Kidney (tissue), 11 donors: ENCODE measurements around the gene SPDYE18. TPM values are rescaled to one million over a fixed set of nuclear protein-coding genes. Genes with fewer than 3 reads are reported as not detected.
A peak's percentile ranks its signal among the peaks of the same experiment; 100 is the strongest.
"Not testable (repeated sequence)": the region's sequence is repeated elsewhere in the genome, so short reads cannot be mapped to it uniquely, and the experiment has no call there.

Source experiments
- DNase-seq, 5 donors: peaks; one replicate each; pipeline ENCODE4 v3.0.0-alpha.2; 2013 to 2020
- FAIRE-seq: peaks from 2 replicates; lab custom pipeline; 2012; peaks lifted over from hg19 to GRCh38; lab: Jason Lieb, UNC
- H3K27ac ChIP-seq, 2 donors: one replicate each; pipeline ENCODE4 v1.7.0; 2013; ENCODE audit warnings: low read depth in 2 of 2, low read length in 2 of 2, inconsistent platforms in 1 of 2
- H3K27me3 ChIP-seq: one replicate; pipeline ENCODE4 v1.7.1; 2013; ENCODE audit warnings: low read length, inconsistent platforms; ENCODE audit not compliant: control insufficient read depth, insufficient read depth
- H3K36me3 ChIP-seq, 3 donors: one replicate each; pipeline versions ENCODE4 v1.7.0 to v1.7.1; 2013; ENCODE audit warnings: low read length in 3 of 3, control low read depth in 1 of 3, inconsistent platforms in 1 of 3; ENCODE audit not compliant: insufficient read depth in 3 of 3, control insufficient read depth in 2 of 3
- H3K4me1 ChIP-seq, 3 donors: one replicate each; pipeline versions ENCODE4 v1.7.0 to v1.7.1; 2013; ENCODE audit warnings: low read length in 3 of 3, inconsistent platforms in 1 of 3, low read depth in 1 of 3; ENCODE audit not compliant: control insufficient read depth in 2 of 3, insufficient read depth in 2 of 3
- H3K4me3 ChIP-seq, 3 donors: one replicate each; pipeline versions ENCODE4 v1.7.0 to v1.8.1; 2013; ENCODE audit warnings: low read length in 3 of 3, control low read depth in 1 of 3, inconsistent platforms in 1 of 3
- H3K9ac ChIP-seq, 3 donors: one replicate each; pipeline versions ENCODE4 v1.7.0 to v1.7.1; 2013; ENCODE audit warnings: low read length in 3 of 3, control low read depth in 1 of 3, inconsistent platforms in 1 of 3
- H3K9me3 ChIP-seq, 3 donors: one replicate each; pipeline versions ENCODE4 v1.7.0 to v1.7.1; 2013; ENCODE audit warnings: low read length in 3 of 3, control low read depth in 1 of 3, inconsistent platforms in 1 of 3; ENCODE audit not compliant: control insufficient read depth in 2 of 3, insufficient read depth in 1 of 3
- intact Hi-C: fragments of 100-400 bp; cut with DNase I; formaldehyde crosslinking; loops from one replicate; pipeline ENCODE4 v1.11.1; 2022
- polyA plus RNA-seq: library from polyadenylated mRNA; stranded (reverse); fragments of 350-450 nt; fragmentation: Illumina TruSeq; extraction: RNeasy Lipid Tissue Mini Kit (QIAGEN cat#74804); gene quantifications from one replicate; pipeline ENCODE4 v1.2.3, GENCODE V29; 2014; ENCODE audit warnings: low read depth, low replicate concordance; ENCODE audit not compliant: insufficient read depth
- total RNA-seq: library from RNA; stranded (reverse); fragmentation: NEBNext Ultra II Directional; extraction: Animal tissue kit (Norgen Biotek cat#: 25700); gene quantifications from one replicate; pipeline ENCODE4 v1.2.1, GENCODE V29; 2021
- donor health status: control.
- donor health status: control.
- donor health status: DM: yes; HTN: yes; CAD: no.
- donor health status: Normal renal cell carcinoma (clear cell type).

SPDYE18 gene
- total and polyA plus RNA-seq, 2 donors from 2014 or later, result 1.8 TPM; not detected in 1

DNA sequence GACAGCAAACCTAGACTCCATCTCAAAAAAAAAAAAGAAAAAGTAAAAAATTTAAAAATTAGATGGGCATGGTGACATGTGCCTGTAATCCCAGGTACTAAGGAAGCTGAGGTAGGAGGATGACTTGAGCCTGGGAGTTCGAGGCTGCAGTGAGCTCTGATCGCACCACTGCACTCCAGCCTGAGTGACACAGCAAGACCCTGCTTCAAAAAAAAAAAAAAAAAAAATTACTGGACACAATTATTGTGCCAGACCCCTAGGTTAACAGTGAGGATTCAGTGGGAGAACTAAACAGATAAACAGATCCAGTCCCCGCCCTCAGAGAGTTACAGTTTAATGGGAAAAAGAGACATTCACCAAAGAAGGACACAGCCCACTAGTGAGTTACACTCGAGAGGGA, 1.4 kb upstream of the SPDYE18 start:
- H3K4me1 ChIP-seq, H3K27ac ChIP-seq, DNase-seq, H3K9ac ChIP-seq, H3K9me3 ChIP-seq, H3K4me3 ChIP-seq, intact Hi-C loops, H3K27me3 ChIP-seq, H3K36me3 ChIP-seq, FAIRE-seq: not testable (repeated sequence)

DNA sequence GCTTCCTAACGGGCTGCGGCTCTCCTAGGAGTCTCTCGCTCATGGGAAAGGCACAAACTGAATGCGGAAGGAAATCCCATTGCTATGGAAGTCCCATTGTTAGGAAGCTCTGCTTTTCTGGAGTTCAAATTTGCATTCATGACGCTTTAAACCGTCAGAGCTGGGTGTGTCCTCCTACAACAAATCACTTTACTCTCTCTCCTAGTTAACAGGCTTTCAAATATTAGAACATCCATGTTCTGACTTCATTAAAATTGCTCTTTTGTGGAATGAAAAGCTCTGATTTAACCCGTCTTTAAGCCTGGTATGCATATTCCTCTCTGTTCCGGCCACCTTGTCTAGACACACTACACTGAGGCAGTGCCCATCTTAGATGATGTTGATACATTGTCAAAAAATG, 30.1 kb downstream of the SPDYE18 start, which contains the start of gene SPDYE17:
Gene SPDYE17, minus strand, starts transcription at position 101 of the 400 bp plus-strand sequence. CDS start 1,791 bp downstream, outside the sequence.
- H3K9me3 ChIP-seq, H3K9ac ChIP-seq, H3K27me3 ChIP-seq, DNase-seq, H3K36me3 ChIP-seq, H3K27ac ChIP-seq, H3K4me3 ChIP-seq, intact Hi-C loops, H3K4me1 ChIP-seq, FAIRE-seq: not testable (repeated sequence)

GRCh38 chr7:77026349-77026748, 36.0 kb downstream of the SPDYE18 start:
- H3K4me3 ChIP-seq, H3K27me3 ChIP-seq, intact Hi-C loops, DNase-seq, H3K9me3 ChIP-seq, H3K9ac ChIP-seq, FAIRE-seq, H3K27ac ChIP-seq, H3K4me1 ChIP-seq, H3K36me3 ChIP-seq: not testable (repeated sequence)

DNA sequence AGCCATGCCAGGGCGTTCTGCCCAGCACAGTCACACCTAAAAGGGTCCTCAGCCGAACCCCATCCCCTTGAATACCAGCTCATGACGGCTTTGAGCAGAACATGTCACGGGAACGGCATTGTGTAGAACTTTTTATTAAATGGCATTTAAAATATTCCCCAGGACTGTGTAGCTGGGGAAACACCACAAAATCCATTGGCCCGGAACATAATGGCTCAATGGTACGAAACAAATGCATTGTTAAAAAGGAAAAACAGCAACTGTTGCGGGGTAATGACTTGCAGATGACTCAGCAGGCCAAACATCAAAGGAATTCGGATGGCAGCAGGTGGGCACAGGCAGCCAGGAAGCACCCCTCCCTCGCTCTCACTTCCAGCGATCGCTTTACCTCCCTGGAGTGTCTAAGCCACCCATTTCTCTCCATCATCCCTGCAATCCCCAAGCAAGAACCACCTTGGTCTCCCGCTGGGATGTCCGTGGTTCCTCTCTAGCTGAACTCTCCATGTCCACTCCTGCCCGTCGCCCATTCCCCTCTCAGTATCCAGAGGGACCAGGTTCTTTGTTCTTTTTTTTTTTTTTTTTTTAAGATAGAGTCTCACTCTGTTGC, 52.2 kb downstream of the SPDYE18 start:
- H3K4me3 ChIP-seq, H3K36me3 ChIP-seq, FAIRE-seq, H3K9ac ChIP-seq, intact Hi-C loops, H3K4me1 ChIP-seq, H3K27me3 ChIP-seq, H3K9me3 ChIP-seq, H3K27ac ChIP-seq: not testable (repeated sequence)
- DNase-seq, result peak in 4 of 5 donors; percentile 28 to 65 (median 47)

GRCh38 chr7:77008000-77008399, 54.4 kb downstream of the SPDYE18 start:
- H3K27me3 ChIP-seq, intact Hi-C loops, FAIRE-seq, H3K9ac ChIP-seq, H3K36me3 ChIP-seq, H3K4me1 ChIP-seq, H3K9me3 ChIP-seq, H3K4me3 ChIP-seq, H3K27ac ChIP-seq: not testable (repeated sequence)
- peak in 3 of 5 donors; percentile 3 to 94 (median 6) for DNase-seq

DNA sequence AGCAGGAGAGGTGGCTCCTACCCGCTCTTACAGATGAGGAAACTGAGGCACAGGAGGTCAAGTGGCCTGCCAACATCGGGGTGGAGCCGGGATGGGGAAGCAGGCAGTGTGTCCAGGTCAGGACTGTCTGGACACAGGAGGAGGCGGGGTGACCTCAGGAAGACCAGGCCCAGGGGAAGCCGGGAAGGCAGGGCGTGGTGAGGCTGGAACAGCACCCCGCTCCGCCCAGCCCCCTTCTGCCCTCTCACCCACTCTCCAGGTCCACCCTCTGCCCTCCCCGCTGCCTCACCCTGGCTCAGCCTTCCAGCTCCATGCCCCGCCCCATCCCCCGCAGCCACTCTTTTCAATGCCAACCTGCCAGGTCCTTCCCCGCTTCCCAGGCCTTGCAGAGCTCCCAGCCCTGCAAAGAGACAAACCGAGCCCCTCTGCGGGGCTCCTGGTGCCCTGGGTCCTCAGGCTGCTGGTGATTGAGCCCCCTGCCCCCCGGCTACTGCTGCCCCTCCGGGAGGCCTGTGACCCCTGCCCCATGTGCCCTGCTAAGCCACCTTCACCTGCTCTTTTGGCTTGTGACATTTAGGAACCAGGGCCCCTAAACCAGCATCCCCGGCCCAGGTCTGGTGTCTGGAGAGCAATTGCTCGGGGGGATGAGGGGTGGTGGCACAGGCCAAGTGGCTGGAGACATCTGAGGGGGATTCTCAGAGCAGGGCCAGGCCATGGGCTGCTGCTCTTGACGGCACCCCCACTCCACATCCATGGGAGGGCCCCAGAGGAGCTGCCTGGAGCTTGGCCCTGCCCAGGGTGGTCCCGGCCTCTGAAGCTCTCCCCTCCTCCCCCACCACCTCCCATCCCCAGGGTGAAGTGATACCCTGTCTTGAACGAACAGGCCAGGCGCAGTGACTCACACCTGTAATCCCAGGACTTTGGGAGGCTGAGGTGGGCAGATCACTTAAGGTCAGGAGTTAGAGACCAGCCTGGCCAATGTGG, 55.9 kb downstream of the SPDYE18 start:
- H3K27me3 ChIP-seq, H3K9me3 ChIP-seq, intact Hi-C loops, H3K4me1 ChIP-seq, H3K27ac ChIP-seq, FAIRE-seq, H3K4me3 ChIP-seq, H3K9ac ChIP-seq, H3K36me3 ChIP-seq: not testable (repeated sequence)
- peak in 3 of 5 donors; percentile 1 to 76 (median 38) for DNase-seq

DNA sequence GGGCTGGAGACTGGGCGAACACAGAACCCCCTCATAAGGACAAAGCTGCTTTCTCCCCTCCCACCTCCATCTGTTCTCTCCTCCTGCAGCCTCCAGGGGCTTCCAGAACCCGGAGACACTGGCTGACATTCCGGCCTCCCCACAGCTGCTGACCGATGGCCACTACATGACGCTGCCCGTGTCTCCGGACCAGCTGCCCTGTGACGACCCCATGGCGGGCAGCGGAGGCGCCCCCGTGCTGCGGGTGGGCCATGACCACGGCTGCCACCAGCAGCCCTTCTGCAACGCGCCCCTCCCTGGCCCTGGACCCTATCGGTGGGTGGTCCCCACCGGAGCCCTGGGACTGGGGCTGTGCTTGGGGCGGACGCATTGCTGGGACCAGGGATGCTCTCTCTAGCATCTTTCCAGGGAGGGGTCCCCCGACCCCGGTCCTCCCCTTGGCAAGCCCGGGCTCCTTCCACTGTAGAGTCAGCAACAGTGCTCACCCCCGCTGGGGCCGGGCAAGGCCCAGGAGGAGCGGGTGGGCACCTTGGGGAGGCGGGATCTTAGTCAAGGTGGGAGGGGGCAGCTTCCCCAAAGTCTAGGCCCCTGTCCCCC, 56.8 kb downstream of the SPDYE18 start:
- H3K36me3 ChIP-seq, H3K9me3 ChIP-seq, H3K27ac ChIP-seq, H3K27me3 ChIP-seq, H3K9ac ChIP-seq, FAIRE-seq, H3K4me1 ChIP-seq, intact Hi-C loops, H3K4me3 ChIP-seq: not testable (repeated sequence)
- peak in 1 of 5 donors; percentile 66 for DNase-seq

DNA sequence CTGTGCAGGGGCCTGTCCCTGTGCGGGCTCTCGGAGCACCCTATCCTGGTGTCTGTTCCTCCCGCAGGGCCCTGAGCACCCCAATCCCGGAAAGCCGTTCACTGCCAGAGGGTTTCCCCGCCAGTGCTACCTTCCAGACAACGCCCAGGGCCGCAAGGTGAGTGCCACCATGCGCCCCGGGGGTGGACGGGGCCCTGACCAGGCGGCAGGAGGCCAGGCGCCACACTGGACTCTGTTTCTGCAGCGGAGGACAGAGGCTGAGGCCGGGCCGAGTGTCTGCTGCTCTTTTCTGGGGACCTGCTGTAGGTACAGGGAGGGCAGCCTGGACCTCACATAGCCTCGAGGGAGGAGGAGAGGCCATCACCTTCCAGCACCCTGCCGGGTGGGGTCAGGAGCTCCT, 58.2 kb downstream of the SPDYE18 start:
- H3K36me3 ChIP-seq, H3K27me3 ChIP-seq, intact Hi-C loops, FAIRE-seq, H3K4me3 ChIP-seq, H3K9me3 ChIP-seq, DNase-seq, H3K9ac ChIP-seq, H3K27ac ChIP-seq, H3K4me1 ChIP-seq: not testable (repeated sequence)
